ENCODE results near the gene GOLGA6L7. TPM values are rescaled to one million over a fixed set of nuclear protein-coding genes. Genes with fewer than 3 reads are reported as not detected.
"Not testable (repeated sequence)": the region's sequence is repeated elsewhere in the genome, so short reads cannot be mapped to it uniquely, and the experiment has no call there.

GOLGA6L7 gene
- total and polyA plus RNA-seq, 2 experiments from 2014 or later, result not detected

GRCh38 chr15:28811852-28812550, 36.4 kb downstream of the GOLGA6L7 start:
- H3K27ac ChIP-seq; H3K4me3 ChIP-seq; in situ Hi-C loops (cut with MboI); H3K4me2 ChIP-seq (ENCODE audit: unreplicated experiment); H3K9me2 ChIP-seq (ENCODE audit: insufficient read depth); H3K27me3 ChIP-seq (replicated peaks; ENCODE audit: insufficient read depth); H4K20me1 ChIP-seq (ENCODE audit: insufficient read depth); DNase-seq; H3K36me3 ChIP-seq (ENCODE audit: low read depth); H2AFZ ChIP-seq; H3K9ac ChIP-seq; H3K4me1 ChIP-seq (ENCODE audit: insufficient read depth); H3K79me2 ChIP-seq (ENCODE audit: insufficient read depth); H3F3A ChIP-seq (ENCODE audit: insufficient read depth); H3K9me3 ChIP-seq (ENCODE audit: low read depth): not testable (repeated sequence)
- WGBS, 2 experiments (ENCODE audit: low coverage in 1 of 2, low lambda C conversion rate in 2 of 2, missing lambda C conversion rate in 2 of 2), result 54 to 58% methylated on average over 4 of the region's 4 CpGs

GRCh38 chr15:28810444-28810843, 38.0 kb downstream of the GOLGA6L7 start:
- H3K4me1 ChIP-seq (ENCODE audit: insufficient read depth); H3K9ac ChIP-seq; H3K79me2 ChIP-seq (ENCODE audit: insufficient read depth); H3F3A ChIP-seq (ENCODE audit: insufficient read depth); H2AFZ ChIP-seq; H3K4me2 ChIP-seq (ENCODE audit: unreplicated experiment); DNase-seq; H3K27me3 ChIP-seq (replicated peaks; ENCODE audit: insufficient read depth); H3K36me3 ChIP-seq (ENCODE audit: low read depth); in situ Hi-C loops (cut with MboI); H3K27ac ChIP-seq; H3K4me3 ChIP-seq; H4K20me1 ChIP-seq (ENCODE audit: insufficient read depth); H3K9me3 ChIP-seq (ENCODE audit: low read depth); H3K9me2 ChIP-seq (ENCODE audit: insufficient read depth): not testable (repeated sequence)
- WGBS, 2 experiments (ENCODE audit: low coverage in 1 of 2, low lambda C conversion rate in 2 of 2, missing lambda C conversion rate in 2 of 2), result 19 to 33% methylated on average over 1 of the region's 1 CpG

- H3K27me3 ChIP-seq (replicated peaks; ENCODE audit: insufficient read depth); H2AFZ ChIP-seq; in situ Hi-C loops (cut with MboI); H4K20me1 ChIP-seq (ENCODE audit: insufficient read depth); H3K4me3 ChIP-seq; H3K36me3 ChIP-seq (ENCODE audit: low read depth); H3K4me1 ChIP-seq (ENCODE audit: insufficient read depth); H3F3A ChIP-seq (ENCODE audit: insufficient read depth); H3K79me2 ChIP-seq (ENCODE audit: insufficient read depth); H3K27ac ChIP-seq; H3K4me2 ChIP-seq (ENCODE audit: unreplicated experiment); H3K9ac ChIP-seq; H3K9me3 ChIP-seq (ENCODE audit: low read depth); H3K9me2 ChIP-seq (ENCODE audit: insufficient read depth); DNase-seq: not testable (repeated sequence)
- WGBS, 2 experiments (ENCODE audit: low coverage in 1 of 2, low lambda C conversion rate in 2 of 2, missing lambda C conversion rate in 2 of 2), result 52 to 54% methylated on average over 5 of the region's 5 CpGs
These were observed 40.3 kb downstream of the GOLGA6L7 start for GRCh38 chr15:28808136-28808535.

GRCh38 chr15:28800366-28800765, 48.1 kb downstream of the GOLGA6L7 start:
- in situ Hi-C loops (cut with MboI); DNase-seq; H3K79me2 ChIP-seq (ENCODE audit: insufficient read depth); H3F3A ChIP-seq (ENCODE audit: insufficient read depth); H3K27me3 ChIP-seq (replicated peaks; ENCODE audit: insufficient read depth); H3K4me1 ChIP-seq (ENCODE audit: insufficient read depth); H3K36me3 ChIP-seq (ENCODE audit: low read depth); H3K9me3 ChIP-seq (ENCODE audit: low read depth); H3K4me2 ChIP-seq (ENCODE audit: unreplicated experiment); H4K20me1 ChIP-seq (ENCODE audit: insufficient read depth); H2AFZ ChIP-seq; H3K4me3 ChIP-seq; H3K9ac ChIP-seq; H3K27ac ChIP-seq; H3K9me2 ChIP-seq (ENCODE audit: insufficient read depth): not testable (repeated sequence)
- 60 to 80% methylated on average over 1 to 2 of the region's 2 CpGs for WGBS, 2 experiments (ENCODE audit: low coverage in 1 of 2, low lambda C conversion rate in 2 of 2, missing lambda C conversion rate in 2 of 2)

GRCh38 chr15:28798234-28798633, 50.2 kb downstream of the GOLGA6L7 start:
- H3K9ac ChIP-seq; in situ Hi-C loops (cut with MboI); H3F3A ChIP-seq (ENCODE audit: insufficient read depth); H3K36me3 ChIP-seq (ENCODE audit: low read depth); H3K4me1 ChIP-seq (ENCODE audit: insufficient read depth); H2AFZ ChIP-seq; H4K20me1 ChIP-seq (ENCODE audit: insufficient read depth); H3K27ac ChIP-seq; H3K4me3 ChIP-seq; DNase-seq; H3K79me2 ChIP-seq (ENCODE audit: insufficient read depth); H3K9me2 ChIP-seq (ENCODE audit: insufficient read depth); H3K9me3 ChIP-seq (ENCODE audit: low read depth); H3K27me3 ChIP-seq (replicated peaks; ENCODE audit: insufficient read depth); H3K4me2 ChIP-seq (ENCODE audit: unreplicated experiment): not testable (repeated sequence)
- 16 to 21% methylated on average over 2 of the region's 2 CpGs for WGBS, 2 experiments (ENCODE audit: low coverage in 1 of 2, low lambda C conversion rate in 2 of 2, missing lambda C conversion rate in 2 of 2)

- in situ Hi-C loops (cut with MboI), result not testable (repeated sequence)
These were observed 54.2 kb downstream of the GOLGA6L7 start for GRCh38 chr15:28794231-28794630.

More at GRCh38 chr15:28794231-28794630, 54.2 kb downstream of the GOLGA6L7 start:
- H3K27me3 ChIP-seq (replicated peaks; ENCODE audit: insufficient read depth), result peaks cover 20% of the 10 kb centered on the region
- not testable (repeated sequence) for H3K4me3 ChIP-seq; H3K9ac ChIP-seq; H3K79me2 ChIP-seq (ENCODE audit: insufficient read depth); H3F3A ChIP-seq (ENCODE audit: insufficient read depth); H2AFZ ChIP-seq; DNase-seq; H3K4me1 ChIP-seq (ENCODE audit: insufficient read depth); H3K9me3 ChIP-seq (ENCODE audit: low read depth); H3K9me2 ChIP-seq (ENCODE audit: insufficient read depth); H4K20me1 ChIP-seq (ENCODE audit: insufficient read depth); H3K27ac ChIP-seq; H3K36me3 ChIP-seq (ENCODE audit: low read depth); H3K4me2 ChIP-seq (ENCODE audit: unreplicated experiment)
- WGBS, 2 experiments (ENCODE audit: low coverage in 1 of 2, low lambda C conversion rate in 2 of 2, missing lambda C conversion rate in 2 of 2), result 42 to 58% methylated on average over 3 of the region's 3 CpGs

Measured in GM23248 (cell line).